ENCODE results near the gene CDC34. TPM values are rescaled to one million over a fixed set of nuclear protein-coding genes. Genes with fewer than 3 reads are reported as not detected.

The CDC34 gene
- total RNA-seq, 2 donors from 2014 or later, result 46.3 to 59.6 TPM

DNA sequence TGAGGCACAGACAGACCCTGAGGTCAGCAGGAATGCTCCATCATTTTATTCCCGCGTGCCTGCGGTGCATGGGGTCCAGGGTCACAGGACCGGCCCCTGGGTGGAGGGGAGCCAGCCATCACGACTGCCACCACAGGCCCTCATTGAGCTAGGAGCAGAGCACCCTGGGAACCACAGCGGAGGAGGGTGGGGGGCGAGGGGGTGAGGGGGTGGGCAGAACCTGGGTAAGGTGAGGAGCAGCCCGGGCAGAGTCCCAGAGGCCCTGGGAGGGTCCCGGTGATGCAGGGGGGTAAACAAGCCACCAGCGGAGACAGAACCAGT, 36.5 kb upstream of the CDC34 start:
- Mint-ChIP-seq H3K27ac (no peak overlapping the region), H3K9me3 (peaks cover 0 to 5% of the 10 kb centered on the region in 2 donors), H3K36me3 (peaks cover 4 to 5% of the 10 kb centered on the region in 2 donors)
- DNase-seq (ENCODE audit: low spot score in 2 of 2) (no peak), ATAC-seq (no peak)

- ATAC-seq (peak; percentile 27 to 49), DNase-seq (ENCODE audit: low spot score in 2 of 2) (peak in 1 of 2 donors; percentile 87)
- no peak overlapping the region for H3K27ac Mint-ChIP-seq
- peaks cover 4 to 5% of the 10 kb centered on the region in 2 donors for H3K36me3 Mint-ChIP-seq
- H3K9me3 Mint-ChIP-seq, result peaks cover 0 to 5% of the 10 kb centered on the region in 2 donors
These were observed 36.0 kb upstream of the CDC34 start for GRCh38 chr19:495402-496111.

GRCh38 chr19:496112-496665, 35.4 kb upstream of the CDC34 start, which contains the start of gene MADCAM1:
Gene MADCAM1 (plus strand): TSS chr19:496486. CDS start chr19:496500, 14 bp downstream.
- DNase-seq (ENCODE audit: low spot score in 2 of 2) (no peak), ATAC-seq (no peak)
- Mint-ChIP-seq H3K27ac (no peak within 1 kb of the TSS), H3K9me3 (peaks cover 0 to 5% of the 10 kb centered on the region in 2 donors), H3K36me3 (peaks cover 4 to 5% of the 10 kb centered on the region in 2 donors)

DNA sequence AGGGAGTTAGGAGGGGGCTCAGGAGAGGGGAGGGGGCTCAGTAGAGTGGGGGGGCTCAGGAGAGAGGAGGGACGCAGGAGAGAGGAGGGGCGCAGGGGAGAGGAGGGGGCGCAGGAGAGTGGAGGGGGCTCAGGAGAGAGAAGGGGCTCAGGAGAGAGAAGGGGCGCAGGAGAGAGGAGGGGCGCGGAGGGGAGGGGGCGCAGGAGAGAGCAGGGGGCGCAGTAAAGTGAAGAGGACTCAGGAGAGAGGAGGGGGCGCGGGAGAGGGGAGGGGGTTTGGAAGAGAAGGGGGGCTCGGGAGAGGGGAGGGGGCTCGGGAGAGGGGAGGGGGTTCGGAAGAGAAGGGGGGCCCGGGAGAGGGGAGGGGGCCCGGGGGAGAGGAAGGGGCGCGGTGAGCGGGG, 34.6 kb upstream of the CDC34 start:
- H3K9me3 Mint-ChIP-seq, result peaks cover 0 to 5% of the 10 kb centered on the region in 2 donors
- no peak for DNase-seq (ENCODE audit: low spot score in 2 of 2)
- H3K27ac Mint-ChIP-seq, result no peak overlapping the region
- no peak for ATAC-seq
- peaks cover 4 to 5% of the 10 kb centered on the region in 2 donors for H3K36me3 Mint-ChIP-seq

GRCh38 chr19:497491-497868, 34.1 kb upstream of the CDC34 start:
- Mint-ChIP-seq H3K9me3 (peaks cover 0 to 5% of the 10 kb centered on the region in 2 donors), H3K27ac (no peak overlapping the region), H3K36me3 (peaks cover 4 to 5% of the 10 kb centered on the region in 2 donors)
- ATAC-seq (peak in 1 of 2 donors; percentile 16), DNase-seq (ENCODE audit: low spot score in 2 of 2) (no peak)

DNA sequence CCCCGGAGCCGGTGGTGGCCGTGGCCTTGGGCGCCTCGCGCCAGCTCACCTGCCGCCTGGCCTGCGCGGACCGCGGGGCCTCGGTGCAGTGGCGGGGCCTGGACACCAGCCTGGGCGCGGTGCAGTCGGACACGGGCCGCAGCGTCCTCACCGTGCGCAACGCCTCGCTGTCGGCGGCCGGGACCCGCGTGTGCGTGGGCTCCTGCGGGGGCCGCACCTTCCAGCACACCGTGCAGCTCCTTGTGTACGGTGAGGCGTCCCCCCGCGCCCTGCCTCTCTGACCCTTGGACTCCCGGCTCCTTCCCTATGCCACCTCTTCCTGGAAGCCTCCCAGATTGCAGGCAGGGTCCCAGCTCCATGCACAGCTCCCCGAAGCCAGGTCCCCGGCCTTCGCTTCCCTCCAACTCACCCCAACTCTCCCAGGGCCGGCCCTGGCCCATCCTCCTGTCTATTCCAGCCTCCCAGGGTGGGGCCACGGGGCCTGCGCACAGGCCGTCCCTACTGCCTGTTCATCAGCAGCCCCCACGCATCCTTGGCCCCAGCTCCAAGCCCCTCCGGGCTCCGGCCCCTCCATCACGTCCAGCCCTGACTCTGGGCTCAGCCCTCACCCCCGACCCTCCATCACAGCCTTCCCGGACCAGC, 33.6 kb upstream of the CDC34 start:
- H3K9me3 Mint-ChIP-seq, result peaks cover 0 to 5% of the 10 kb centered on the region in 2 donors
- ATAC-seq (peak; percentile 9 to 35), DNase-seq (ENCODE audit: low spot score in 2 of 2) (no peak)
- H3K27ac Mint-ChIP-seq, result no peak overlapping the region
- peaks cover 2 to 4% of the 10 kb centered on the region in 2 donors for H3K36me3 Mint-ChIP-seq

DNA sequence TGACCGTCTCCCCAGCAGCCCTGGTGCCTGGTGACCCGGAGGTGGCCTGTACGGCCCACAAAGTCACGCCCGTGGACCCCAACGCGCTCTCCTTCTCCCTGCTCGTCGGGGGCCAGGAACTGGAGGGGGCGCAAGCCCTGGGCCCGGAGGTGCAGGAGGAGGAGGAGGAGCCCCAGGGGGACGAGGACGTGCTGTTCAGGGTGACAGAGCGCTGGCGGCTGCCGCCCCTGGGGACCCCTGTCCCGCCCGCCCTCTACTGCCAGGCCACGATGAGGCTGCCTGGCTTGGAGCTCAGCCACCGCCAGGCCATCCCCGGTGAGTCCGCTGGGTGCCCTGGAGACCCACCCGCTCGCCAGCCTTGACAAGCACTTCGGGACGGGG, 33.1 kb upstream of the CDC34 start:
- ATAC-seq, result peak in 1 of 2 donors; percentile 3
- H3K9me3 Mint-ChIP-seq, result peaks cover 0 to 4% of the 10 kb centered on the region in 2 donors
- H3K27ac Mint-ChIP-seq, result no peak overlapping the region
- H3K36me3 Mint-ChIP-seq, result peaks cover 0 to 4% of the 10 kb centered on the region in 2 donors
- DNase-seq (ENCODE audit: low spot score in 2 of 2), result no peak

- Mint-ChIP-seq H3K9me3 (no peaks in the 10 kb centered on the region), H3K36me3 (peaks cover 0 to 4% of the 10 kb centered on the region in 2 donors), H3K27ac (no peak overlapping the region)
- DNase-seq (ENCODE audit: low spot score in 2 of 2) (no peak), ATAC-seq (no peak)
These were observed 32.5 kb upstream of the CDC34 start for GRCh38 chr19:498977-499623.

GRCh38 chr19:501646-502045, 29.9 kb upstream of the CDC34 start:
- no peaks in the 10 kb centered on the region for H3K9me3 Mint-ChIP-seq
- ATAC-seq, result no peak
- peaks cover 0 to 4% of the 10 kb centered on the region in 2 donors for H3K36me3 Mint-ChIP-seq

DNA sequence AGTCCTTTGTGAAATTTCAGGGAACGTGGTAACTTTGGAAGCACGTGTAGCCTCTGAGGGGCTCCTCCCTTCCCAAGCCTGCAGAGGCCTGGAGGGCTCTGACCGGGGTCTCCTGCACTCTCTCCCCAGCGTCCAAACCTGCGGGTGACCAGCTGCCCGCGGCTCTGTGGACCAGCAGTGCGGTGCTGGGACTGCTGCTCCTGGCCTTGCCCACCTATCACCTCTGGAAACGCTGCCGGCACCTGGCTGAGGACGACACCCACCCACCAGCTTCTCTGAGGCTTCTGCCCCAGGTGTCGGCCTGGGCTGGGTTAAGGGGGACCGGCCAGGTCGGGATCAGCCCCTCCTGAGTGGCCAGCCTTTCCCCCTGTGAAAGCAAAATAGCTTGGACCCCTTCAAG, 26.9 kb upstream of the CDC34 start:
- H3K36me3 Mint-ChIP-seq, result peaks cover 0 to 15% of the 10 kb centered on the region in 2 donors

More at GRCh38 chr19:501646-502045, 29.9 kb upstream of the CDC34 start:
- H3K27ac Mint-ChIP-seq, result no peak overlapping the region
- no peak for DNase-seq (ENCODE audit: low spot score in 2 of 2)

DNA sequence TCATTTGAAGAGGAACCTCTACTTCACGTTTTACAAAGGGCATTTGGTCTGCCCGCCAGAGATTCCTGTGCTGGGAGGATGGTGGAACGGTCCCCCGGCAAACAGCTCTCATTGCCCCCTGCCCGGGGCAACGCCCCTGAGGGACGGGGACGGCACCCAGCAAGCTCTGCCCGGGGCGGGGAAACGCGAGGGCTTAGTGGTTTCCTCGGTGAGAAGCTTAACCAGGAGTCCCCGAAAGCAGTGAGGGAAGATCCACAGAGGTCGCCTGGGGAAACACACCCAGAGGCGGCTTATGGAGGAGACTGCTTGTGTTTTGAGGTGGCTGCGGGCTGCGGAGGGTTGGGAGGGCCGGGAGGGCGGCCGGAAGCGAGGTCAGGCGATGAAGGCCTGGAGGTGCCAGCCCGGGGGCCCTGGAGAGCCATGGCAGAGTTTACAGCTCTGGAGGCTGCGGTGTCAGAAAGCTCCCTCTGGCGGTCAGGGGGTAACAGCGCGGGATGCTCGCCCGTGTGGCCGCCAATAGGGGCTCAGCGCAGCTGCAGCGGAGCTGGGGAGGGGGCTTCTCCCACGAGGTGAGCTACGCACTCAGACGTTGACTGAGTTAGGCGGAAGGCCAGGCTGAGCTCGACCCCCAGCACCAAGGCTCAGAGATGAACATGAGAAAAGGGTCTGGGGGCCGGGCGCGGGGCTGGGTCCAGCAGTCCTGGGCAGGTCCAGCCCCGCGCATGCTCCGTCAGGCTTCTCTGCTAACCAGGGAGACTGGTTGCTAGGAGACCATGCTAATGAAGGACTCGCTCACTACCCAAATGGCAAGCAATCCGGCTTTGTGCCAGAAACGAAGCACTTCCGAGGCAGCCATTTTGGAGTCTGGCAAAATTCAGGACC, 24.9 kb upstream of the CDC34 start:
- H3K9me3 Mint-ChIP-seq, result no peaks in the 10 kb centered on the region
- DNase-seq (ENCODE audit: low spot score in 2 of 2) (peak; percentile 92 to 96), ATAC-seq (peak; percentile 71 to 75)
- H3K36me3 Mint-ChIP-seq, result peaks cover 0 to 15% of the 10 kb centered on the region in 2 donors
- H3K27ac Mint-ChIP-seq, result peak overlapping the region; percentile 98 to 100

More for the DNA sequence above, 26.9 kb upstream of the CDC34 start:
- Mint-ChIP-seq H3K27ac (peak overlapping the region in 1 of 2 donors; percentile 50), H3K9me3 (no peaks in the 10 kb centered on the region)
- ATAC-seq (no peak), DNase-seq (ENCODE audit: low spot score in 2 of 2) (no peak)

GRCh38 chr19:507286-508203, 24.0 kb upstream of the CDC34 start, which contains the start of gene TPGS1:
Gene TPGS1 (plus strand): TSS chr19:507497. CDS start chr19:507507, 10 bp downstream.
- Mint-ChIP-seq H3K27ac (peak within 1 kb of the TSS; percentile 98 to 100), H3K36me3 (peaks cover 0 to 15% of the 10 kb centered on the region in 2 donors), H3K9me3 (no peaks in the 10 kb centered on the region)
- ATAC-seq (peak; percentile 58 to 68), DNase-seq (ENCODE audit: low spot score in 2 of 2) (peak; percentile 78 to 92)

GRCh38 chr19:508204-509150, 23.1 kb upstream of the CDC34 start:
- H3K36me3 Mint-ChIP-seq, result peaks cover 0 to 15% of the 10 kb centered on the region in 2 donors
- no peak for ATAC-seq
- no peaks in the 10 kb centered on the region for H3K9me3 Mint-ChIP-seq
- H3K27ac Mint-ChIP-seq, result peak overlapping the region; percentile 96 to 98
- DNase-seq (ENCODE audit: low spot score in 2 of 2), result no peak

- Mint-ChIP-seq H3K9me3 (no peaks in the 10 kb centered on the region), H3K36me3 (peaks cover 0 to 15% of the 10 kb centered on the region in 2 donors)
- ATAC-seq, result peak; percentile 43 to 62
These were observed 20.9 kb upstream of the CDC34 start for GRCh38 chr19:510606-511100.

More at GRCh38 chr19:510606-511100, 20.9 kb upstream of the CDC34 start:
- peak; percentile 92 to 98 for DNase-seq (ENCODE audit: low spot score in 2 of 2)
- peak overlapping the region; percentile 98 for H3K27ac Mint-ChIP-seq

Measured in activated naive CD4-positive, alpha-beta T cell treated with anti-CD3 and anti-CD28 coated beads, Interleukin-2, amount 50 U/mL, for 72 hours (primary cell).